ENCODE results near the gene CHIT1. TPM values are rescaled to one million over a fixed set of nuclear protein-coding genes. Genes with fewer than 3 reads are reported as not detected.

CHIT1 gene
- total and polyA plus RNA-seq, 2 of the 13 experiments (the other 11 are each of a cell fraction or from before 2014, with no cell fraction given), result not detected

DNA sequence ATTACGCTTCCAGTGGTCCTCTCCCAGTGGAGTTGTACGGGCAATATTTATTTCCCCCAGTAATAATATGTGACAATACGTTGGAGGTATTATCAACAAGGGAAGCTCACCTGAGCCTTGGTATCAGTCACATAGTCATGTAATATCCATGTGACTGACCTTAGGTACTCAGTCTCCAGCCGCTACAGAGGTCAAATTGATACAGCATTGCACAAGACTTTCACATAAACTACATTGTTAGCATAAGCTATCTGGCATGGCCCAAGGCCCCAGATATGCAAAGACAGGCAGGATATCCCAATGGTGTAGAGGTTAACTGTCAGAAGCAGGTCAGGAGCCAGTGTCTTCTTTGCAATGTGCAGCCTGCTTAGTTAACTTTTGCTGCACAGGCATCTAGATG lies 15.3 kb upstream of the CHIT1 start (continued):
- TF ChIP-seq FOXO1 (CRISPR knock-in tag; IDR thresholded peaks at IDR 0.05) (peak; percentile 33; the same call in 1 of the 2 replicates), PTBP1 (IDR thresholded peaks at IDR 0.05; ENCODE audit: low read depth, low read length, poor library complexity, severe bottlenecking) (no peak), ZNF251 (CRISPR knock-in tag; IDR thresholded peaks at IDR 0.05) (no peak), ZNF17 (CRISPR knock-in tag; IDR thresholded peaks at IDR 0.05) (no peak), SIX1 (CRISPR knock-in tag; IDR thresholded peaks at IDR 0.05; ENCODE audit: borderline replicate concordance) (no peak; the same call in 1 of the 2 replicates), JUN (CRISPR knock-in tag; IDR thresholded peaks at IDR 0.05) (no peak), TBX3 (IDR thresholded peaks at IDR 0.05; ENCODE audit: borderline replicate concordance) (no peak), NCOR1 (IDR thresholded peaks at IDR 0.05; ENCODE audit: borderline replicate concordance, low read length) (no peak), ZXDC (CRISPR knock-in tag; IDR thresholded peaks at IDR 0.05) (no peak), NR2F2 (IDR thresholded peaks at IDR 0.05; ENCODE audit: borderline replicate concordance, low read depth) (peak; percentile 86), NFKB2 (CRISPR knock-in tag; IDR thresholded peaks at IDR 0.05; ENCODE audit: borderline replicate concordance) (no peak), ZNF839 (CRISPR knock-in tag; IDR thresholded peaks at IDR 0.05; ENCODE audit: borderline replicate concordance) (no peak), MTA1 (CRISPR knock-in tag; IDR thresholded peaks at IDR 0.05; ENCODE audit: borderline replicate concordance) (no peak), ZNF143 (CRISPR knock-in tag; IDR thresholded peaks at IDR 0.05) (no peak), ZNF34 (CRISPR knock-in tag; IDR thresholded peaks at IDR 0.05; ENCODE audit: borderline replicate concordance) (no peak), XRCC5 (optimal IDR thresholded peaks at IDR 0.05; ENCODE audit: low read length) (no peak), DPF2 (CRISPR knock-in tag; IDR thresholded peaks at IDR 0.05; ENCODE audit: borderline replicate concordance, low read depth) (no peak), ZNF337 (CRISPR knock-in tag; IDR thresholded peaks at IDR 0.05; ENCODE audit: borderline replicate concordance, low read depth) (no peak), PLRG1 (conservative IDR thresholded peaks at IDR 0.05) (no peak), NR2C2 (CRISPR knock-in tag; IDR thresholded peaks at IDR 0.05; ENCODE audit: borderline replicate concordance) (peak; percentile 69), FOSL1 (CRISPR knock-in tag; IDR thresholded peaks at IDR 0.05; ENCODE audit: borderline replicate concordance) (no peak), MEF2D (CRISPR knock-in tag; IDR thresholded peaks at IDR 0.05) (no peak), ZNF446 (CRISPR knock-in tag; IDR thresholded peaks at IDR 0.05) (no peak), ZNF841 (CRISPR knock-in tag; IDR thresholded peaks at IDR 0.05; ENCODE audit: borderline replicate concordance) (no peak), ZSCAN12 (CRISPR knock-in tag; IDR thresholded peaks at IDR 0.05) (no peak), PCBP1 (IDR thresholded peaks at IDR 0.05; ENCODE audit: borderline replicate concordance, low read depth, low read length) (no peak), ZFAT (CRISPR knock-in tag; conservative IDR thresholded peaks at IDR 0.05) (no peak), ZUFSP (CRISPR knock-in tag; IDR thresholded peaks at IDR 0.05; ENCODE audit: borderline replicate concordance) (no peak)
- TF ChIP-seq, protein P1, sequence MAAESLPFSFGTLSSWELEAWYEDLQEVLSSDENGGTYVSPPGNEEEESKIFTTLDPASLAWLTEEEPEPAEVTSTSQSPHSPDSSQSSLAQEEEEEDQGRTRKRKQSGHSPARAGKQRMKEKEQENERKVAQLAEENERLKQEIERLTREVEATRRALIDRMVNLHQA (CRISPR knock-in tag; IDR thresholded peaks at IDR 0.05), result no peak

Data from HepG2 (cell line).